Measurements from ENCODE around the gene AMOTL2. TPM values are rescaled to one million over a fixed set of nuclear protein-coding genes. Genes with fewer than 3 reads are reported as not detected.

AMOTL2 gene
- total RNA-seq, 1 experiment from 2014 or later = 30.9 TPM

- Histone ChIP-seq H3K18ac (ENCODE audit: insufficient read length, low read depth, low read length) (no peak overlapping the region), H4K91ac (ENCODE audit: insufficient read length, low read depth, low read length) (no peak overlapping the region), H3K56ac (ENCODE audit: insufficient read length, low read depth, low read length) (no peak overlapping the region), H3T11ph (ENCODE audit: low read length) (no peak overlapping the region), H2BK5ac (ENCODE audit: insufficient read length, low read length) (no peak overlapping the region), H3K79me2 (ENCODE audit: insufficient read depth, low read length) (no peaks in the 10 kb centered on the region), H3K27ac (ENCODE audit: insufficient read length, low read depth, low read length) (no peak overlapping the region), H4K8ac (replicated peaks; ENCODE audit: insufficient read length, low read depth, low read length) (no peak overlapping the region), H4K20me1 (ENCODE audit: control insufficient read depth, insufficient read depth, insufficient read length) (no peaks in the 10 kb centered on the region), H3K4me2 (ENCODE audit: insufficient read depth, insufficient read length, low read length) (no peak overlapping the region), H2BK12ac (ENCODE audit: insufficient read length, low read depth, low read length) (no peak overlapping the region), H4K5ac (ENCODE audit: insufficient read length, low read depth, low read length) (no peak overlapping the region), H3K27me3 (ENCODE audit: insufficient read depth, low read length) (no peaks in the 10 kb centered on the region), H3K4me1 (ENCODE audit: insufficient read depth, low read length) (peaks cover 2% of the 10 kb centered on the region; the same call in 1 of the 2 replicates), H3K23ac (ENCODE audit: insufficient read length, low read depth, low read length) (no peak overlapping the region), H3K23me2 (ENCODE audit: insufficient read length, low read depth, low read length, poor library complexity, severe bottlenecking) (no peaks in the 10 kb centered on the region), H3K4ac (ENCODE audit: low read depth, low read length) (no peak overlapping the region), H2BK15ac (ENCODE audit: low read depth, low read length) (no peak overlapping the region), H2AK5ac (ENCODE audit: insufficient read length, low read length) (no peak overlapping the region), H3K9ac (ENCODE audit: extremely low read depth, insufficient read length, low read length) (no peak overlapping the region), H3K9me3 (ENCODE audit: control insufficient read depth, low read depth, low read length) (no peaks in the 10 kb centered on the region), H3K14ac (ENCODE audit: insufficient read depth, low read length) (no peak overlapping the region), H3K79me1 (ENCODE audit: insufficient read depth, low read depth, low read length, poor library complexity, severe bottlenecking) (no peaks in the 10 kb centered on the region), H2BK120ac (ENCODE audit: low read depth, low read length, poor library complexity, severe bottlenecking) (no peak overlapping the region), H2BK20ac (ENCODE audit: low read depth, low read length, poor library complexity, severe bottlenecking) (no peak overlapping the region), H2AFZ (ENCODE audit: low read length) (no peak overlapping the region)
- Mint-ChIP-seq H3K9me3 (no peaks in the 10 kb centered on the region), H3K27ac (peak overlapping the region in 2 of 3 experiments; percentile 33 to 35; a peak in 2 of 7 replicates), H3K4me3 (no peak overlapping the region), H3K4me1 (peaks cover 31 to 39% of the 10 kb centered on the region in 2 experiments), H3K36me3 (ENCODE audit: insufficient read depth in 1 of 3, low read depth in 3 of 3) (peaks cover 41 to 60% (median 54%) of the 10 kb centered on the region in 3 experiments), H3K27me3 (ENCODE audit: low read depth) (no peaks in the 10 kb centered on the region)
- DNase-seq = no peak
- WGBS (ENCODE audit: extremely low coverage, insufficient read length, low lambda C conversion rate) = no CpG with 5 or more reads among the region's 7 CpGs
- TF ChIP-seq, protein P1, sequence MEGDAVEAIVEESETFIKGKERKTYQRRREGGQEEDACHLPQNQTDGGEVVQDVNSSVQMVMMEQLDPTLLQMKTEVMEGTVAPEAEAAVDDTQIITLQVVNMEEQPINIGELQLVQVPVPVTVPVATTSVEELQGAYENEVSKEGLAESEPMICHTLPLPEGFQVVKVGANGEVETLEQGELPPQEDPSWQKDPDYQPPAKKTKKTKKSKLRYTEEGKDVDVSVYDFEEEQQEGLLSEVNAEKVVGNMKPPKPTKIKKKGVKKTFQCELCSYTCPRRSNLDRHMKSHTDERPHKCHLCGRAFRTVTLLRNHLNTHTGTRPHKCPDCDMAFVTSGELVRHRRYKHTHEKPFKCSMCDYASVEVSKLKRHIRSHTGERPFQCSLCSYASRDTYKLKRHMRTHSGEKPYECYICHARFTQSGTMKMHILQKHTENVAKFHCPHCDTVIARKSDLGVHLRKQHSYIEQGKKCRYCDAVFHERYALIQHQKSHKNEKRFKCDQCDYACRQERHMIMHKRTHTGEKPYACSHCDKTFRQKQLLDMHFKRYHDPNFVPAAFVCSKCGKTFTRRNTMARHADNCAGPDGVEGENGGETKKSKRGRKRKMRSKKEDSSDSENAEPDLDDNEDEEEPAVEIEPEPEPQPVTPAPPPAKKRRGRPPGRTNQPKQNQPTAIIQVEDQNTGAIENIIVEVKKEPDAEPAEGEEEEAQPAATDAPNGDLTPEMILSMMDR (conservative IDR thresholded peaks at IDR 0.05) = no peak
Observed at GRCh38 chr3:134354612-134355251, 19.5 kb downstream of the AMOTL2 start.

All from H9 (cell line).